Choroid plexus epithelial cell (primary cell): ENCODE measurements around the gene ZNF18.
A peak's percentile ranks its signal among the peaks of the same experiment; 100 is the strongest.
"Not testable (repeated sequence)": the region's sequence is repeated elsewhere in the genome, so short reads cannot be mapped to it uniquely, and the experiment has no call there.

Experiments used
- DNase-seq: peaks from one replicate; pipeline ENCODE4 v3.0.0-alpha.2; 2010; ENCODE audit warnings: low read depth
- H3K4me3 ChIP-seq: 2 replicates; pipeline ENCODE4 v1.5.1; 2011; ENCODE audit warnings: low read depth, mild to moderate bottlenecking, control low read depth, low read length, moderate library complexity
- TF ChIP-seq, protein P1 (sequence below): conservative IDR thresholded peaks from 2 replicates; pipeline ENCODE4 v1.5.1; 2011; ENCODE audit warnings: low read depth, mild to moderate bottlenecking, control low read depth, inconsistent platforms, low read length, moderate library complexity

ZNF18 gene

DNA sequence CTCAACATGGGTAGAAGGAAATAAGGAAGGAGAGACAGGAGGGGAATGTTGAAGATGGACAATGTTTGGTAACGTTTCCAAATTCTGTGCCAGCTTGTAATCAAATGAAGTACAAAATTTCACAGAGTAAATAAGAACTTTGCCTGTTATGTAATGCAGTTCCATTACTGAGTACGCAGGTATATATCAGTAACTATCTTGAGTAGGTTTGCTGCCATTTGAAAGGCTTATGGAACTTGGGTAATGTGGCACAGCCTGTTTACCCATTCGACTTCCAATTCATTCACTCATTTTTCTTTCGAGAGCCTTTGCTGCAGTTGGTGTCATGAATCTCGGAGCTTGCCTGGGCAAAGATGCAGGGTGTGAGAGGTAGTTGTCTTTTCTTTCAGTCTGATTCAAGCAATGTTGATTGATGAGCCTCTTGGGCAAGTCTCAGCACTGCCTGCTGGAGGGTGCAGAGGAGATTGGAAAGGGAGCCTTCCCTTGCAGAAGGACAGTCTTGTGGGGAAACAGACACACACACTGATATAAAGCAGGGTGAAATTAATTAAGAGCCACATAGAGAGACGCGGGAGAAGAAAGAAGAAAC, 53.4 kb downstream of the ZNF18 start:
- H3K4me3 ChIP-seq = no peak overlapping the region
- TF ChIP-seq, protein P1, sequence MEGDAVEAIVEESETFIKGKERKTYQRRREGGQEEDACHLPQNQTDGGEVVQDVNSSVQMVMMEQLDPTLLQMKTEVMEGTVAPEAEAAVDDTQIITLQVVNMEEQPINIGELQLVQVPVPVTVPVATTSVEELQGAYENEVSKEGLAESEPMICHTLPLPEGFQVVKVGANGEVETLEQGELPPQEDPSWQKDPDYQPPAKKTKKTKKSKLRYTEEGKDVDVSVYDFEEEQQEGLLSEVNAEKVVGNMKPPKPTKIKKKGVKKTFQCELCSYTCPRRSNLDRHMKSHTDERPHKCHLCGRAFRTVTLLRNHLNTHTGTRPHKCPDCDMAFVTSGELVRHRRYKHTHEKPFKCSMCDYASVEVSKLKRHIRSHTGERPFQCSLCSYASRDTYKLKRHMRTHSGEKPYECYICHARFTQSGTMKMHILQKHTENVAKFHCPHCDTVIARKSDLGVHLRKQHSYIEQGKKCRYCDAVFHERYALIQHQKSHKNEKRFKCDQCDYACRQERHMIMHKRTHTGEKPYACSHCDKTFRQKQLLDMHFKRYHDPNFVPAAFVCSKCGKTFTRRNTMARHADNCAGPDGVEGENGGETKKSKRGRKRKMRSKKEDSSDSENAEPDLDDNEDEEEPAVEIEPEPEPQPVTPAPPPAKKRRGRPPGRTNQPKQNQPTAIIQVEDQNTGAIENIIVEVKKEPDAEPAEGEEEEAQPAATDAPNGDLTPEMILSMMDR = no peak
- DNase-seq = no peak

DNA sequence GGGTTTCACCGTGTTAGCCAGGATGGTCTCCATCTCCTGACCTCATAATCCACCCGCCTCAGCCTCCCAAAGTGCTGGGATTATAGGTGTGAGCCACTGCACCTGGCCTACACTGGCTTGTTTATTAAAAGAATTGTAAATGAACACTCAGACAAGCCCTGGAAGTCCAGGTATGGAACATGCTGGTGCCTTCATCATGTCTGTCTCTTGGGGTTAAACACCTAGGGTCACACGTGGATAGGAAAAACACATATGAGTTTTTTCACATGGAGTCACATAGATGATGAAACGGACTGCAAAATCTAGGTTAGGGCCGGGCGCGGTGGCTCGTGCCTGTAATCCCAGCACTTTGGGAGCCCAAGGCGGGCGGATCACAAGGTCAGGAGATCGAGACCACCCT, 54.2 kb downstream of the ZNF18 start:
- DNase-seq, H3K4me3 ChIP-seq: not testable (repeated sequence)

DNA sequence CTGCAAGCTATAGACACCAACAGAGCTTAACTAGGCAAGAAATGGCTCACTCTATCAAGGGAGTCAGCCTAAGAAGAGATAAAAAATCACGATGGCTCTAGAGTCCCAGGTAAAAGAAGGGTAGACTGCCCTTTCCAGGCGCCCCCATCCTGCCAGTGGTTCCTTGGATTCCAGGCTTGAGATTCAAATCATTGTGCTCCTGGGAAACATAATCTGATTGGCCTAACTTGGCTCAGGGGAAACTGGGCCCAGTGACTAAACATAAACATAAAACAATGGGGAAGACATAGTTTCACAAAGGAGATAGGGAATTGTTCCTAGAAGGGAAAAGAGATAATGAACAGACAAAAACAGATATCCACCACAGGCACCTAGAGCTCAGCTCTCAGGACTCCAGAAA, 56.4 kb downstream of the ZNF18 start:
- TF ChIP-seq, protein P1 = no peak
- DNase-seq = no peak

DNA sequence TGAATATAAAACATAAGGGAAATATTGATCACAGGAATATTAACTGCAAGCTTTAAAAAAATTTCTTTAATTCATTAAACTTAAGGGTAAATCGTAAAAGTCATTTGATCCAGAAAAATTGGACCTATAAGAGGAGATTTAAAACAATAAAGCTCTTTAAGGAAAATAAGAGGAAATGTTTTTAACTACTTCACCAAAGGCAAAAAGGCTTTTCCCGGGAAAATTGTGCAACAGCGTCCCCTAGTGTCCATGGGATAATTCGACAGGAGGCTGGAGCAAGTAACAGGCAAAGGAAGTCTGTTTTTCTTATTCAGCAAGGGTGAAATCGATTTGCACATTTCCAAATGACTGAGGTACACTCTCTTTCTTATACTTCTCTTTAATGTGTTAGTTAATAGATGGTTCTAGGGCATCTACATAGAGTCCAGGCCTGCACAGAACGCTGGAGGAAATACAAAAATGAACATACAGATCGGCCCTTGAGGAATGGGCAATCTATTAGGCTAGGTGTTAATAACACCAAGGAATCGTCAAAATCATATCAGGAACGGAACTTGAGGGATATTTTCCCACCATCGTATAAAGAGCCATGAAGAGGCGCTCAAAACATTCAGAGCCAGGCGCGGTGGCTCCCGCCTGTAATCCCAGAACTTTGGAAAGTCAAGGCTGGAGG, 61.4 kb downstream of the ZNF18 start:
- DNase-seq = peak; percentile 28
- TF ChIP-seq, protein P1 = peak; percentile 66
- H3K4me3 ChIP-seq = no peak overlapping the region

More for the DNA sequence above, 56.4 kb downstream of the ZNF18 start:
- no peak overlapping the region for H3K4me3 ChIP-seq

DNA sequence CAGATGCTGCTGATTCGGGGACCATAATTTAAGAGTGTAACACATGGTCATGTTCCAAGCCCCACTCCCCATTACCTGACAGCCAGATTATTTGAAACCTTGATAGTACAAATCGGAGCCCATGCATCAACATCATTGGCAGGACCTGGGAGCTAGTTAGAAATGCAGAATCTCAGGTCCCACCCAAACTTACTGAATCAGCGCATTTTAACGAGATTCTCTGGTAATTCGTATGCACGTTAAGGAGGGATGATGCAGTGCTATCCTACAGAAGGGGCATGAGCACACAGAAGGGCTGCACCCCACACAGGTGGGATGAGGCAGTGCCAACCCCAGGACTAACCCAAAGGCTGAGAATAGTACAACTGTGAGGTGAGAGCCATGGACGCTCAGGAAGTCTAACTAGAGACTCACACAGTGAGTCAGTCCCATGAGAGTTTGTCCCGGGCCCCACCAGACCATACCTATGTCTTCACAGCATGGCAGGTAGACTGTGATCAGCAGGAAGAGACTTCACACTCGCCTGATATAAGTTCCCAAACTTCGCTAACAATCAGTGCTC, 64.9 kb downstream of the ZNF18 start:
- H3K4me3 ChIP-seq = no peak overlapping the region
- TF ChIP-seq, protein P1 = no peak
- no peak for DNase-seq

DNA sequence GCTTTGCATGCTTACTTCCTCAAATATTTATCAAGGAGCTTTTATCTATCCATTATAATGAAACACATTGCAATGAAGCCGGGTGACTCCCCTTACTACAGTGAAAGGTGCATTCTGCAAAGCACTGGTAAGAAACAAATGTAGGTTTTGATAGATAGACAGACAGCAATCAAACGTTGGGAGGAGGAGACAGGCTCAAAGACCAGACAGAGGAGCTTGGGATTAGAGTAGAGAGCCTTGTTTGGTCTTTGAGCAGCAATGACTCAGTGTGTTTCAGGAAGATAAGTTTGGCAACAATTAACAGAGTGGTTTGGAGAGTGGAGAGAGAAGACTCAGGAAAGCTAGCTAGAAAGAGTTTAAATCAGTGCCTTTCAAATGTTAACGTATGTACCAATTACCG, 68.8 kb downstream of the ZNF18 start:
- no peak for DNase-seq
- no peak overlapping the region for H3K4me3 ChIP-seq
- TF ChIP-seq, protein P1 = no peak
